Spleen (tissue), 7 donors: ENCODE results near the gene ACTR3C.
"Not testable (repeated sequence)": the region's sequence is repeated elsewhere in the genome, so short reads cannot be mapped to it uniquely, and the experiment has no call there.

Experiments used
- POLR2A ChIP-seq, 3 donors: fragments of 450-650 bp; IDR thresholded peaks; one replicate each; pipeline ENCODE4 v1.5.1; 2017; ENCODE audit warnings: antibody characterized with exemption in 3 of 3, mild to moderate bottlenecking in 1 of 3
- POLR2AphosphoS5 ChIP-seq, 3 donors: sonication (generic); formaldehyde crosslinking; IDR thresholded peaks; one replicate each; pipeline ENCODE4 v1.5.1; 2017; ENCODE audit warnings: antibody characterized with exemption in 3 of 3
- TF ChIP-seq, protein P1 (sequence below), 11 experiments: fragments of 200-600 bp in 7 of 11; fragments of 450-650 bp in 4 of 11; sonication (generic) in 4 of 11; IDR thresholded peaks in 8 of 11; conservative IDR thresholded peaks in 3 of 11; 1 replicate in 7 of 11; 2 replicates in 4 of 11; pipeline versions ENCODE4 v1.4.0 to v1.8.0; 2016 to 2021; ENCODE audit warnings: antibody characterized with exemption in 11 of 11, inconsistent platforms in 4 of 11, mild to moderate bottlenecking in 1 of 11
- donor health status: DM: no; HTN: no; CAD: no; lungs with moderate emphysema.
- donor health status: DM: no; HTN: no; CAD: no.
- donor health status: DM: no; HTN: no; CAD: no.

DNA sequence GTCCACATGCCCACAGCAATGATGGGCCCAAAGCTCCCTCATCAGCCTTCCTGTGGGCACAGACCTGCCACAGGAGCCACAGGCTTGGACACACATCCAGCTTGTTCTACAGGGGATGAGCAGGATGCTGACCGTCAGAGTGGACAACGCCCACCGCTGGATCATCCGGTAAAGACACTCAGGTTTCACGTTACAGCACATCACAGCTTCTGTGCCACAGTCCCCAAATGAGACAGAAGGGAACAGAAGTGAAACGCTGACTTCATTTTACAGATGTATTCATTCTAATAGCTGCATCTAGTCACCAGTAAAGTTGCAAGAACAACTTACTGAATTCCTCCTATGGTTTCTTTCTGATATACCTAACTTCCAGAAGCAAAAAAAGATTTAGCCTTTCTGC is 33.0 kb downstream of the ACTR3C start:
- TF ChIP-seq, protein P1, sequence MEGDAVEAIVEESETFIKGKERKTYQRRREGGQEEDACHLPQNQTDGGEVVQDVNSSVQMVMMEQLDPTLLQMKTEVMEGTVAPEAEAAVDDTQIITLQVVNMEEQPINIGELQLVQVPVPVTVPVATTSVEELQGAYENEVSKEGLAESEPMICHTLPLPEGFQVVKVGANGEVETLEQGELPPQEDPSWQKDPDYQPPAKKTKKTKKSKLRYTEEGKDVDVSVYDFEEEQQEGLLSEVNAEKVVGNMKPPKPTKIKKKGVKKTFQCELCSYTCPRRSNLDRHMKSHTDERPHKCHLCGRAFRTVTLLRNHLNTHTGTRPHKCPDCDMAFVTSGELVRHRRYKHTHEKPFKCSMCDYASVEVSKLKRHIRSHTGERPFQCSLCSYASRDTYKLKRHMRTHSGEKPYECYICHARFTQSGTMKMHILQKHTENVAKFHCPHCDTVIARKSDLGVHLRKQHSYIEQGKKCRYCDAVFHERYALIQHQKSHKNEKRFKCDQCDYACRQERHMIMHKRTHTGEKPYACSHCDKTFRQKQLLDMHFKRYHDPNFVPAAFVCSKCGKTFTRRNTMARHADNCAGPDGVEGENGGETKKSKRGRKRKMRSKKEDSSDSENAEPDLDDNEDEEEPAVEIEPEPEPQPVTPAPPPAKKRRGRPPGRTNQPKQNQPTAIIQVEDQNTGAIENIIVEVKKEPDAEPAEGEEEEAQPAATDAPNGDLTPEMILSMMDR (IDR thresholded peaks at IDR 0.05 in 8 of 11, conservative IDR thresholded peaks at IDR 0.05 in 3 of 11) = not testable (repeated sequence)
- TF ChIP-seq POLR2A, POLR2AphosphoS5 (IDR thresholded peaks at IDR 0.05): not testable (repeated sequence)
